DOHH2 (cell line): ENCODE data around the gene FASN.

ENCODE experiments used
- H3F3A ChIP-seq: fragments of 200-600 bp; sonication (generic), shearing (Covaris generic); 2 replicates; pipeline ENCODE4 v1.6.0; 2016; ENCODE audit warnings: antibody characterized with exemption, mild to moderate bottlenecking; ENCODE audit not compliant: control insufficient read depth, insufficient read depth
- H3K27ac ChIP-seq: fragments of 200-600 bp; sonication (generic); 2 replicates; pipeline ENCODE4 v1.5.1; 2014; ENCODE audit warnings: low read depth, mild to moderate bottlenecking, low read length, moderate library complexity
- H3K27me3 ChIP-seq: fragments of 200-600 bp; sonication (generic); 2 replicates; pipeline ENCODE4 v1.6.1; 2014; ENCODE audit warnings: mild to moderate bottlenecking, low read length, mixed read lengths; ENCODE audit not compliant: control insufficient read depth
- H3K36me3 ChIP-seq: fragments of 200-600 bp; sonication (generic); 2 replicates; pipeline ENCODE4 v1.6.1; 2014; ENCODE audit warnings: mild to moderate bottlenecking, low read length, moderate library complexity, mixed read lengths; ENCODE audit not compliant: control insufficient read depth
- H3K4me1 ChIP-seq: fragments of 200-600 bp; sonication (generic); 2 replicates; pipeline ENCODE4 v1.6.1; 2014; ENCODE audit warnings: mild to moderate bottlenecking, low read length, mixed read lengths; ENCODE audit not compliant: control insufficient read depth
- H3K4me2 ChIP-seq: fragments of 200-600 bp; sonication (generic); 2 replicates; pipeline ENCODE4 v1.6.0; 2014; ENCODE audit warnings: mild to moderate bottlenecking, low read length, moderate library complexity
- H3K4me3 ChIP-seq: fragments of 200-600 bp; sonication (generic); 2 replicates; pipeline ENCODE4 v1.5.1; 2014; ENCODE audit warnings: mild to moderate bottlenecking, low read length, mixed read lengths
- H3K79me2 ChIP-seq: fragments of 200-600 bp; sonication (generic); 2 replicates; pipeline ENCODE4 v1.6.1; 2014; ENCODE audit warnings: mild to moderate bottlenecking, low read length, mixed read lengths; ENCODE audit not compliant: control insufficient read depth
- H3K9me2 ChIP-seq: fragments of 200-600 bp; sonication (generic); replicated peaks from 2 replicates; pipeline ENCODE4 v1.6.1; 2014; ENCODE audit warnings: mild to moderate bottlenecking, low read length, mixed read lengths; ENCODE audit not compliant: control insufficient read depth
- H3K9me3 ChIP-seq: fragments of 200-600 bp; sonication (generic); 2 replicates; pipeline ENCODE4 v1.6.1; 2014; ENCODE audit warnings: antibody characterized with exemption, low read length, mixed read lengths; ENCODE audit not compliant: control insufficient read depth, insufficient read depth
- H4K20me1 ChIP-seq: fragments of 200-600 bp; sonication (generic); 2 replicates; pipeline ENCODE4 v1.6.0; 2014; ENCODE audit warnings: low read depth, mild to moderate bottlenecking, antibody characterized with exemption, low read length, moderate library complexity; ENCODE audit not compliant: control insufficient read depth, insufficient read depth
- EZH2phosphoT487 ChIP-seq: fragments of 200-600 bp; sonication (generic); IDR thresholded peaks from 2 replicates; pipeline ENCODE4 v1.6.1; 2017; ENCODE audit warnings: borderline replicate concordance, mild to moderate bottlenecking, antibody characterized with exemption, low read length, moderate library complexity, mixed read lengths
- TF ChIP-seq, protein P1 (sequence below): fragments of 200-600 bp; sonication (generic); IDR thresholded peaks from one replicate; pipeline ENCODE4 v1.5.1; 2014; ENCODE audit warnings: antibody characterized with exemption, mild to moderate bottlenecking, low read depth, low read length; ENCODE audit not compliant: poor library complexity, severe bottlenecking

Gene FASN

GRCh38 chr17:82073446-82073845 lies 24.6 kb downstream of the FASN start:
- Histone ChIP-seq H3K36me3 (peaks cover 9% of the 10 kb centered on the region), H3K4me2 (no peak overlapping the region), H3K27me3 (peaks cover 3% of the 10 kb centered on the region; the same call in 1 of the 2 replicates), H3F3A (peaks cover 14% of the 10 kb centered on the region), H4K20me1 (0 out of 2 replicates have a peak, but pooled peaks cover 3% of the 10 kb centered on the region), H3K9me3 (no peaks in the 10 kb centered on the region), H3K9me2 (no peaks in the 10 kb centered on the region), H3K4me1 (peaks cover 17% of the 10 kb centered on the region), H3K27ac (no peak overlapping the region), H3K4me3 (no peak overlapping the region), H3K79me2 (no peaks in the 10 kb centered on the region)
- TF ChIP-seq, protein P1, sequence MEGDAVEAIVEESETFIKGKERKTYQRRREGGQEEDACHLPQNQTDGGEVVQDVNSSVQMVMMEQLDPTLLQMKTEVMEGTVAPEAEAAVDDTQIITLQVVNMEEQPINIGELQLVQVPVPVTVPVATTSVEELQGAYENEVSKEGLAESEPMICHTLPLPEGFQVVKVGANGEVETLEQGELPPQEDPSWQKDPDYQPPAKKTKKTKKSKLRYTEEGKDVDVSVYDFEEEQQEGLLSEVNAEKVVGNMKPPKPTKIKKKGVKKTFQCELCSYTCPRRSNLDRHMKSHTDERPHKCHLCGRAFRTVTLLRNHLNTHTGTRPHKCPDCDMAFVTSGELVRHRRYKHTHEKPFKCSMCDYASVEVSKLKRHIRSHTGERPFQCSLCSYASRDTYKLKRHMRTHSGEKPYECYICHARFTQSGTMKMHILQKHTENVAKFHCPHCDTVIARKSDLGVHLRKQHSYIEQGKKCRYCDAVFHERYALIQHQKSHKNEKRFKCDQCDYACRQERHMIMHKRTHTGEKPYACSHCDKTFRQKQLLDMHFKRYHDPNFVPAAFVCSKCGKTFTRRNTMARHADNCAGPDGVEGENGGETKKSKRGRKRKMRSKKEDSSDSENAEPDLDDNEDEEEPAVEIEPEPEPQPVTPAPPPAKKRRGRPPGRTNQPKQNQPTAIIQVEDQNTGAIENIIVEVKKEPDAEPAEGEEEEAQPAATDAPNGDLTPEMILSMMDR, result no peak
- TF ChIP-seq EZH2phosphoT487, result no peak

DNA sequence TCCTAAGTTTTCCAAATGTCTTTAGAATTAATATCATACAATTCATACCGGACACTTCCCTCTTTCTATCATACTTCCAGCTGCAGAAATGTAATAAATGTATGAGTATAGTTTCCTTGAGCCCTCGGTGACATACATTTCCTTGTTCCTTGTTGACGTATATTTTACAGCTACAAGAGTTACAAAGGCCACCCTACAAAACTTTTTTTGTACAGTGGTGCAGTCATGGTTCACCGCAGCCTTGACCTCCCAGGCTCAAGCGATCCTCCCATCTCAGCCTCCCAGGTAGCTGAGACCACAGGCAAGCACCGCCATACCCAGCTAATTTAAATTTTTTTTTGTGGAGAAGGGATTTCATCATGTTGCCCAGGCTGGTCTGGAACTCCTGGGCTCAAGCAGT lies 25.2 kb downstream of the FASN start:
- Histone ChIP-seq H3K9me3 (no peaks in the 10 kb centered on the region), H3K27me3 (peaks cover 3% of the 10 kb centered on the region; the same call in 1 of the 2 replicates), H4K20me1 (0 out of 2 replicates have a peak, but pooled peaks cover 3% of the 10 kb centered on the region), H3K27ac (no peak overlapping the region), H3K4me3 (no peak overlapping the region), H3K79me2 (no peaks in the 10 kb centered on the region), H3K4me2 (no peak overlapping the region), H3K9me2 (no peaks in the 10 kb centered on the region), H3K4me1 (peaks cover 17% of the 10 kb centered on the region), H3F3A (peaks cover 14% of the 10 kb centered on the region), H3K36me3 (peaks cover 3% of the 10 kb centered on the region)
- no peak for TF ChIP-seq EZH2phosphoT487
- TF ChIP-seq, protein P1, result no peak

GRCh38 chr17:82070611-82071010 lies 27.4 kb downstream of the FASN start:
- no peaks in the 10 kb centered on the region for H3K9me2 ChIP-seq
- no peak overlapping the region for H3K4me2 ChIP-seq
- H3K4me3 ChIP-seq, result no peak overlapping the region
- no peak for TF ChIP-seq EZH2phosphoT487
- TF ChIP-seq, protein P1, result no peak
- H3K4me1 ChIP-seq, result peaks cover 12% of the 10 kb centered on the region
- H3K9me3 ChIP-seq, result no peaks in the 10 kb centered on the region
- H3K27ac ChIP-seq, result no peak overlapping the region
- H3K36me3 ChIP-seq, result no peaks in the 10 kb centered on the region
- H3K79me2 ChIP-seq, result peaks cover 8% of the 10 kb centered on the region
- peaks cover 4% of the 10 kb centered on the region; the same call in 1 of the 2 replicates for H3F3A ChIP-seq
- H4K20me1 ChIP-seq, result no peaks in the 10 kb centered on the region
- peaks cover 3% of the 10 kb centered on the region; the same call in 1 of the 2 replicates for H3K27me3 ChIP-seq
